Measurements from ENCODE around the gene PNPLA3.

Gene PNPLA3

GRCh38 chr22:43976861-43977795, 53.5 kb downstream of the PNPLA3 start:
- peaks cover 44% of the 10 kb centered on the region for H3K36me3 ChIP-seq (ENCODE audit: control insufficient read depth, insufficient read depth, low read length)
- H3K4me3 ChIP-seq (ENCODE audit: insufficient read depth, low read depth, low read length) = no peak overlapping the region

GRCh38 chr22:43978558-43978957, 55.0 kb downstream of the PNPLA3 start:
- Histone ChIP-seq H3K4me1 (ENCODE audit: control insufficient read depth, insufficient read depth, low read length) (no peaks in the 10 kb centered on the region), H3K27ac (ENCODE audit: insufficient read depth, low read depth, low read length, poor library complexity, severe bottlenecking) (no peak overlapping the region), H3K36me3 (ENCODE audit: control insufficient read depth, insufficient read depth, low read length) (peaks cover 41% of the 10 kb centered on the region), H3K9me3 (ENCODE audit: control insufficient read depth, low read length) (no peaks in the 10 kb centered on the region), H3K27me3 (ENCODE audit: control insufficient read depth, insufficient read depth, low read length, poor library complexity, severe bottlenecking) (no peaks in the 10 kb centered on the region), H3K4me3 (ENCODE audit: insufficient read depth, low read depth, low read length) (no peak overlapping the region)
- 92% methylated on average over 4 of the region's 4 CpGs for WGBS, 2 experiments

More at GRCh38 chr22:43976861-43977795, 53.5 kb downstream of the PNPLA3 start:
- no peaks in the 10 kb centered on the region for H3K4me1 ChIP-seq (ENCODE audit: control insufficient read depth, insufficient read depth, low read length)
- WGBS, 2 experiments = 91 to 94% methylated on average over 19 of the region's 19 CpGs
- H3K27ac ChIP-seq (ENCODE audit: insufficient read depth, low read depth, low read length, poor library complexity, severe bottlenecking) = no peak overlapping the region
- no peaks in the 10 kb centered on the region for H3K27me3 ChIP-seq (ENCODE audit: control insufficient read depth, insufficient read depth, low read length, poor library complexity, severe bottlenecking)
- no peaks in the 10 kb centered on the region for H3K9me3 ChIP-seq (ENCODE audit: control insufficient read depth, low read length)

- no peak overlapping the region for H3K27ac ChIP-seq (ENCODE audit: insufficient read depth, low read depth, low read length, poor library complexity, severe bottlenecking)
- WGBS, 2 experiments = 93 to 98% methylated on average over 7 of the region's 7 CpGs
- no peaks in the 10 kb centered on the region for H3K4me1 ChIP-seq (ENCODE audit: control insufficient read depth, insufficient read depth, low read length)
- no peaks in the 10 kb centered on the region for H3K9me3 ChIP-seq (ENCODE audit: control insufficient read depth, low read length)
- no peak overlapping the region for H3K4me3 ChIP-seq (ENCODE audit: insufficient read depth, low read depth, low read length)
- no peaks in the 10 kb centered on the region for H3K27me3 ChIP-seq (ENCODE audit: control insufficient read depth, insufficient read depth, low read length, poor library complexity, severe bottlenecking)
- H3K36me3 ChIP-seq (ENCODE audit: control insufficient read depth, insufficient read depth, low read length) = peaks cover 39% of the 10 kb centered on the region
These were observed 57.0 kb downstream of the PNPLA3 start for GRCh38 chr22:43980579-43980978.

- no peaks in the 10 kb centered on the region for H3K4me1 ChIP-seq (ENCODE audit: control insufficient read depth, insufficient read depth, low read length)
- WGBS, 2 experiments = 96% methylated on average over 17 of the region's 17 CpGs
These were observed 57.4 kb downstream of the PNPLA3 start for GRCh38 chr22:43980996-43981395.

GRCh38 chr22:43983808-43984207, 60.2 kb downstream of the PNPLA3 start:
- no peaks in the 10 kb centered on the region for H3K4me1 ChIP-seq (ENCODE audit: control insufficient read depth, insufficient read depth, low read length)
- no peaks in the 10 kb centered on the region for H3K27me3 ChIP-seq (ENCODE audit: control insufficient read depth, insufficient read depth, low read length, poor library complexity, severe bottlenecking)
- no peak overlapping the region for H3K4me3 ChIP-seq (ENCODE audit: insufficient read depth, low read depth, low read length)
- no peak overlapping the region for H3K27ac ChIP-seq (ENCODE audit: insufficient read depth, low read depth, low read length, poor library complexity, severe bottlenecking)
- WGBS, 2 experiments = 95 to 96% methylated on average over 16 of the region's 16 CpGs
- H3K36me3 ChIP-seq (ENCODE audit: control insufficient read depth, insufficient read depth, low read length) = peaks cover 36% of the 10 kb centered on the region
- no peaks in the 10 kb centered on the region for H3K9me3 ChIP-seq (ENCODE audit: control insufficient read depth, low read length)

More at GRCh38 chr22:43980996-43981395, 57.4 kb downstream of the PNPLA3 start:
- H3K27me3 ChIP-seq (ENCODE audit: control insufficient read depth, insufficient read depth, low read length, poor library complexity, severe bottlenecking) = no peaks in the 10 kb centered on the region
- no peak overlapping the region for H3K4me3 ChIP-seq (ENCODE audit: insufficient read depth, low read depth, low read length)
- peaks cover 39% of the 10 kb centered on the region for H3K36me3 ChIP-seq (ENCODE audit: control insufficient read depth, insufficient read depth, low read length)
- H3K9me3 ChIP-seq (ENCODE audit: control insufficient read depth, low read length) = no peaks in the 10 kb centered on the region
- no peak overlapping the region for H3K27ac ChIP-seq (ENCODE audit: insufficient read depth, low read depth, low read length, poor library complexity, severe bottlenecking)

GRCh38 chr22:43985532-43985931, 61.9 kb downstream of the PNPLA3 start:
- 87 to 89% methylated on average over 11 of the region's 12 CpGs for WGBS, 2 experiments
- Histone ChIP-seq H3K4me3 (ENCODE audit: insufficient read depth, low read depth, low read length) (no peak overlapping the region), H3K36me3 (ENCODE audit: control insufficient read depth, insufficient read depth, low read length) (peaks cover 26% of the 10 kb centered on the region), H3K27me3 (ENCODE audit: control insufficient read depth, insufficient read depth, low read length, poor library complexity, severe bottlenecking) (no peaks in the 10 kb centered on the region), H3K27ac (ENCODE audit: insufficient read depth, low read depth, low read length, poor library complexity, severe bottlenecking) (no peak overlapping the region), H3K4me1 (ENCODE audit: control insufficient read depth, insufficient read depth, low read length) (no peaks in the 10 kb centered on the region), H3K9me3 (ENCODE audit: control insufficient read depth, low read length) (no peaks in the 10 kb centered on the region)

- Histone ChIP-seq H3K27me3 (ENCODE audit: control insufficient read depth, insufficient read depth, low read length, poor library complexity, severe bottlenecking) (no peaks in the 10 kb centered on the region), H3K36me3 (ENCODE audit: control insufficient read depth, insufficient read depth, low read length) (peaks cover 18% of the 10 kb centered on the region), H3K4me1 (ENCODE audit: control insufficient read depth, insufficient read depth, low read length) (no peaks in the 10 kb centered on the region), H3K9me3 (ENCODE audit: control insufficient read depth, low read length) (no peaks in the 10 kb centered on the region), H3K27ac (ENCODE audit: insufficient read depth, low read depth, low read length, poor library complexity, severe bottlenecking) (no peak overlapping the region), H3K4me3 (ENCODE audit: insufficient read depth, low read depth, low read length) (no peak overlapping the region)
- 91% methylated on average over 8 of the region's 8 CpGs for WGBS, 2 experiments
These were observed 64.7 kb downstream of the PNPLA3 start for GRCh38 chr22:43988116-43988820.

GRCh38 chr22:43988960-43989359, 65.4 kb downstream of the PNPLA3 start:
- Histone ChIP-seq H3K9me3 (ENCODE audit: control insufficient read depth, low read length) (no peaks in the 10 kb centered on the region), H3K36me3 (ENCODE audit: control insufficient read depth, insufficient read depth, low read length) (peaks cover 12% of the 10 kb centered on the region), H3K4me3 (ENCODE audit: insufficient read depth, low read depth, low read length) (no peak overlapping the region), H3K27me3 (ENCODE audit: control insufficient read depth, insufficient read depth, low read length, poor library complexity, severe bottlenecking) (no peaks in the 10 kb centered on the region), H3K4me1 (ENCODE audit: control insufficient read depth, insufficient read depth, low read length) (no peaks in the 10 kb centered on the region), H3K27ac (ENCODE audit: insufficient read depth, low read depth, low read length, poor library complexity, severe bottlenecking) (no peak overlapping the region)
- 94 to 97% methylated on average over 10 of the region's 10 CpGs for WGBS, 2 experiments

GRCh38 chr22:43990044-43990443, 66.4 kb downstream of the PNPLA3 start:
- Histone ChIP-seq H3K4me3 (ENCODE audit: insufficient read depth, low read depth, low read length) (no peak overlapping the region), H3K27me3 (ENCODE audit: control insufficient read depth, insufficient read depth, low read length, poor library complexity, severe bottlenecking) (no peaks in the 10 kb centered on the region), H3K27ac (ENCODE audit: insufficient read depth, low read depth, low read length, poor library complexity, severe bottlenecking) (no peak overlapping the region), H3K36me3 (ENCODE audit: control insufficient read depth, insufficient read depth, low read length) (peaks cover 13% of the 10 kb centered on the region), H3K9me3 (ENCODE audit: control insufficient read depth, low read length) (no peaks in the 10 kb centered on the region), H3K4me1 (ENCODE audit: control insufficient read depth, insufficient read depth, low read length) (no peaks in the 10 kb centered on the region)
- 88 to 91% methylated on average over 12 to 13 of the region's 13 CpGs for WGBS, 2 experiments

- no peak overlapping the region for H3K27ac ChIP-seq (ENCODE audit: insufficient read depth, low read depth, low read length, poor library complexity, severe bottlenecking)
- H3K27me3 ChIP-seq (ENCODE audit: control insufficient read depth, insufficient read depth, low read length, poor library complexity, severe bottlenecking) = no peaks in the 10 kb centered on the region
- H3K4me3 ChIP-seq (ENCODE audit: insufficient read depth, low read depth, low read length) = no peak overlapping the region
- H3K4me1 ChIP-seq (ENCODE audit: control insufficient read depth, insufficient read depth, low read length) = no peaks in the 10 kb centered on the region
- H3K9me3 ChIP-seq (ENCODE audit: control insufficient read depth, low read length) = no peaks in the 10 kb centered on the region
- H3K36me3 ChIP-seq (ENCODE audit: control insufficient read depth, insufficient read depth, low read length) = peaks cover 13% of the 10 kb centered on the region
- WGBS, 2 experiments = 96% methylated on average over 11 of the region's 11 CpGs
These were observed 67.9 kb downstream of the PNPLA3 start for GRCh38 chr22:43991316-43992020.

All from ectodermal cell (in vitro differentiated cells).